RPMI7951 (cell line): ENCODE data around the gene LPGAT1. TPM values are rescaled to one million over a fixed set of nuclear protein-coding genes. Genes with fewer than 3 reads are reported as not detected.
"Not testable (repeated sequence)": the region's sequence is repeated elsewhere in the genome, so short reads cannot be mapped to it uniquely, and the experiment has no call there.

Experiments used
- DNase-seq: peaks from one replicate; pipeline ENCODE4 v3.0.0-alpha.2; 2012; ENCODE audit warnings: low read depth
- total RNA-seq: library from RNA; depleted of rRNA; stranded (reverse); fragments of >200 nt; shearing (Covaris generic); gene quantifications from 2 replicates; pipeline ENCODE4 v1.2.3, GENCODE V29; 2014; rRNA removed

LPGAT1 gene, protein sequence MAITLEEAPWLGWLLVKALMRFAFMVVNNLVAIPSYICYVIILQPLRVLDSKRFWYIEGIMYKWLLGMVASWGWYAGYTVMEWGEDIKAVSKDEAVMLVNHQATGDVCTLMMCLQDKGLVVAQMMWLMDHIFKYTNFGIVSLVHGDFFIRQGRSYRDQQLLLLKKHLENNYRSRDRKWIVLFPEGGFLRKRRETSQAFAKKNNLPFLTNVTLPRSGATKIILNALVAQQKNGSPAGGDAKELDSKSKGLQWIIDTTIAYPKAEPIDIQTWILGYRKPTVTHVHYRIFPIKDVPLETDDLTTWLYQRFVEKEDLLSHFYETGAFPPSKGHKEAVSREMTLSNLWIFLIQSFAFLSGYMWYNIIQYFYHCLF
- 29.0 TPM in 2 replicates for total RNA-seq

DNA sequence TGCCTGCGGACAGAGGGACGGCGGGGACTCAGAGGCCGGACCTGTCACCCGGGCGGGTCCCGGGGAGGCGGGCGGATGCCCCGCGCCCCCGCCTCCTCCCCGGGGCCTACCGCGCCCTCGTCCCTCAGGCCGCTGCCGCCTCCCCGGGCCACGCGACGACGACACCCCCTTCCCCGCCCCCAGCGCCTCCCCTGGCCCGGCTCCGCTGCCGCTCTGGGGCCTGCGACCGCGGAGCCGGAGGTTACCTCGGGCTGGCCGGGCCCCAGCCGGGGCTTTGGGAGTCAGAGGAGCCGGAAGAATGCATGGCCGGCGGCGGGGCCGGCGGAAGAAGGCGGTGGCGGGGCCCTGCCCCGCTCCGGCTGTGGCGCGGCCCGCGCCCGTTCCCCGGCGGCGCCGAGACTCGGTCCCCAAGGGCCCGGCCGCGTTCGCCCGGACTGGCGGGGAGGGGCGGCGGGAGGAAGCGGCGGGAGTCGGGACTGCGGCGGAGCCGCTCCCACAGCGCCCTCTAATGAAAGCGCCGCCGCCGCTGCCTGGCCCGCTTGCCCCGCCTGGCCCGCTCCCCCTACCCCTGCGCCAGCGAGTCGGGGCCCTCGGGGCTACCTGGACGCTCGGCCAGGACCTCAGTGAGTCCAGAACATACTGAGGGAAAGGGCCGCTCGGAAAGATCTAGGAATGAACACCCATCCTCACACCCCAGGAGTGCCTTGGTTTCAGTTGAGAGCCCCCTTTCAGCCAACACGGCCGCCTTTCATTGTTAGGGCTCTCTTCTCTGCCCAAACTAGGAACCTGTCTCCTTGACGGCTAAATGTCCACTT lies at the start of gene LPGAT1:
TSS of gene LPGAT1 (minus strand) at position 436 of the 815 bp plus-strand sequence. CDS start 1,467 bp downstream, outside the sequence.
- DNase-seq, result peak; percentile 62

DNA sequence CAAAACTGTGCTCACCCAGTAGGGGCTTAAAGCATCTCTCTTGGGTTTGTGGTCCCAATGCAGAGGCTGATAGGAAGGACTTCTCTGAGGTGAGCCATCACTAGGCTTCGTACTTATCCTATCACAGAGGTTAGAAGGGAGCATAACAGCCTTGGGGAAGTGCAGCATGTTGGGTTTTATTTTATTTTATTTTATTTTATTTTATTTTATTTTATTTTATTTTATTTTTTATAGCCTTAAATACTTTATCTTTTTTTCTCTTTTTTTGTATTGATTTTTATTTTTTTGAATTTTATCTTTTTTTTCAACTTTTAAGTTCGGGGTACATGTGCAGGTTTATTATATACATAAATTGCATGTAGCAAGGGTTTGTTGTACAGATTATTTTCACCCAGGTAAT lies 48.9 kb upstream of the LPGAT1 start:
- no peak for DNase-seq

DNA sequence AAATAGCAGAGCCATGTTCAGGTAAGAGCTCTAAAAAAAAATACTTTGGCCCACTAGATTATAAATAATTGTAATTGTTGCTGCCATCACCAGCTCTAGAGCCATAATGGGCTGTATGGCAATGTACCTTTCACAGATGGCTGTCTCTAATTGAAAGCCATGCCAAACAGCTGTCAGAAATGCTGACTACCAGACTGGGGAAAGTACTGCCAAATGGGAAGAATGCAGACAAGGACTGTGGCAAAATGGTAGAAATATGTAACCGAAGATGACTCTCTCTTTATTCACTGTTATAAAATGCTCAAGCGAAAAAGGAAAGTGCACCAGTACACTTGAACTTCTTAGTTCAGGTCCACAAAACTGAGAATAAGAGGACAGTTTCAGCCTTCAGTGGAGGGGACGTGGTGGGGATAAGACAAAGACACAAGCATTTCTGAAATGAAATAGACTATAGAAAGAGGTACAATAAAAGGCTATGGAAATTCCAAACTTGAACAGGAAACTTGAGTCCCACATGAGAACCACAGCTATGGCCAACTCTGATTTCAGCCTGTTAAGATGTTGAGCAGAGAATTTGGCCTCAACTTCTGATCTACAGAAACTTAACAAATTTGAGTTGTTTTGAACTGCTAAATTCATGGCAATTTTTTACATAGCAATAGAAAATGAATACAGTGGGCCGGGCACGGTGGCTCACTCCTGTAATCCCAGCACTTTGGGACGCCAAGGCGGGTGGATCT lies 46.5 kb upstream of the LPGAT1 start:
- no peak for DNase-seq

GRCh38 chr1:211875541-211875940 lies 45.0 kb upstream of the LPGAT1 start:
- DNase-seq, result no peak

DNA sequence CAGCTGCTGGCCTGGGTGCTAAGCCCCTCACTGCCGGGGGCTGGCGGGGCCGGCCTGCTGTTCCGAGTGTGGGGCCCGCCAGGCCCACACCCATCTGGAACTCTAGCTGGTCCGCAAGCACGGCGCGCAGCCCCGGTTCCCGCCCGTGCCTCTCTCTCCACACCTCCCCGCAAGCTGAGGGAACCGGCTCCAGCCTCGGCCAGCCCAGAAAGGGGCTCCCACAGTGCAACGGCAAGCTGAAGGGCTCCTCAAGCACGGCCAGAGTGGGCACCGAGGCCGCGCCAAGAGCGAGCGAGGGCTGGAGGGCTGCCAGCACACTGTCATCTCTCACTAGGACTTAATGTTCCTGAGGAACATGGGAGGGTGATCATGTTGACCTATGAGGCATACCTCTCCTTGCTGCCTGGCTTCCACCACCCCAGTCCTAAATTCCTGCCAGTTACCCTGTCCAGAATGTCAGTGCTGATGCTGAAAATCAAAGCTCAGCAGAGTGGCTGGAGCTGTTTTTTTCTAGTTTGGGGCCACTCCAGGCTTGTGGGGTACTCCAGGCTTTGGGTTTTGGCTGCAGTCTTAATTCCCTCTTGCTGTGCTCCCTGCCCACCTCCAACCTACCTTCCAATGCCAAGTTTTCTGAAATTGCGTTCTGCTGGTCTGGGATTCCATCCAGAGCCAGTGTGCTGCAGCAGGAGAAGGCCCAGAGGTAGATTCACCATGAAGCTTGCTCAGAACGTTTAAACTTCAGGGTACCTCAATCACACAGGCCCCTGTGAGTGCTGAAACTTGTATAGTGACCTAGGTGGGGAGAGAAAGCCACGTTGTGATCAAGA lies 44.2 kb upstream of the LPGAT1 start:
- no peak for DNase-seq

GRCh38 chr1:211873731-211874130 lies 43.2 kb upstream of the LPGAT1 start:
- not testable (repeated sequence) for DNase-seq

- no peak for DNase-seq
Observed at GRCh38 chr1:211870156-211870555, 39.6 kb upstream of the LPGAT1 start.

DNA sequence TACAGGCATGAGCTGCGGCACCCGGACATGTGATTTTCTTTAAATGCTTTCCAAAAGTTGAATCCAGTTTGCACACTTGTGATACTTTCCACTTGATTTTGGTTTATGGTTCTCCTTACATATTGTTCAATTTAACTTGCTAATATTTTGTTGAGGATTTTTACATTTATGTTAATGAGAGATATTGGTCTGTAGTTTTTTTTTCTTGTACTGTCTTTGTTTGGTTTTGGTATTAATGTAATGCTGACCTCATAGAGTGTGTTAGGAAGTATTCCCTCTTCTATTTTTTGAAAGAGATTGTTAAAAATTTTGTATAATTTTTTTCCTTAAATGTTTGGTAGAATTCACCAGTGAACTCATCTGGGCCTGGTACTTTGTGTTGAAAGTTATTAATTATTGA lies 34.6 kb upstream of the LPGAT1 start:
- no peak for DNase-seq

DNA sequence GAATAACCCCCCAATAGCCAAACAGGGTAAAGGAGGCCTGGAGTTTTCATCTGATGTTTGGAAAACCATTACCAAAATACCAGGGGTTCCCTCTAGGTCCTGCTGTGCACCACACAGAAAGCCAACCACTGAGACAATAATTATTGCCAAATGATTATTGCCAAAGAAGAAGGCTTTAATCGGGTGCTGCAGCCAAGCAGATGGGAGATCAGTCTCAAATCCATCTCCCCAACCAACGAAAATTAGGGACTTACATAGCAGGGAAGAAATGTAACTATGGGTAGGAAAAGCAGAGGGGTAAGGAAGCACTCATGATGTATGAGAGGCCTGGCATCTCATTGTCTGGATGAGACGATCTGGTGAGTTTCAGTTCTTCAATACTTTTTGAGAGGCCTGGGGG lies 28.8 kb upstream of the LPGAT1 start:
- no peak for DNase-seq

GRCh38 chr1:211851174-211851573 lies 20.6 kb upstream of the LPGAT1 start:
- no peak for DNase-seq

- DNase-seq, result no peak
Observed at GRCh38 chr1:211843507-211844298, 13.1 kb upstream of the LPGAT1 start.

- DNase-seq, result peak; percentile 65
Observed at GRCh38 chr1:211843018-211843417, 12.5 kb upstream of the LPGAT1 start.

DNA sequence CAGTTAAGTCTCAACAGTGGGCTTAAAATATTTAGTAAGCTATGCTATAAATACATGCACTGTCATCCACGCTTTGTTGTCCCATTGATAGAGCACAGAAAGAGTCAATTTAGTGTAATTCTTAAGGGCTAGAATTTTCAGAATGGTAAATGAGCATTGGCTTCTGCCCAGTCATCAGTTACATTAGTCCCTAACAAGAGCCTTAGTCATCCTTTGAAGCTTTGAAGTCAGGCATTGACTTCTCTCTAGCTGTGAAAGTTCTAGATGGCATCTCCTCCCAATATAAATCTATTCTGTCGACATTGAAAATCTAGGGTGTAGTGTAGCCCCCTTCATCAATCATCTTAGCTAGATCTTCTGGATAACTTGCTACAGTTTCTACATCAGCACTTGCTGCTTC lies 12.0 kb upstream of the LPGAT1 start:
- peak; percentile 13 for DNase-seq

DNA sequence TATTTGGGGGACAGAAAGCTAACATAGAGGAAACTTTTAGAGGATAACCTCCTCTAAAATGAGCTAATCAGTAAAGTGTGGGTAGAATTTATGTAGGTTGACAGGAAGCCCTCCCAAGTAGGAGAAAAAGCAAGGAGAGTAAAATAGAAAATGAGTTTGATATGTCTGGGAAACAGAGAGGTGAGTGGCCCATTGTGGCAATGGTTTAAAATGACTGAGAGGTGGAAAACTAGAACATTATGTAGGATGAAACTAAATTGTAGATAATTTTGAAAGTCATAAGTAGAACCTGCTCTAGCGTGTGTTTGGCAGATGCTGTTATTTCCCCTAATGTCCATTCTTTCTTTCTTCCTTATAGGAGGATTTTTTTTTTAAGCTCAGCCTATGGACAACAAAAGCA lies 8.5 kb upstream of the LPGAT1 start:
- DNase-seq, result no peak

- DNase-seq, result no peak
Observed at GRCh38 chr1:211833174-211833820, 2.7 kb upstream of the LPGAT1 start.

DNA sequence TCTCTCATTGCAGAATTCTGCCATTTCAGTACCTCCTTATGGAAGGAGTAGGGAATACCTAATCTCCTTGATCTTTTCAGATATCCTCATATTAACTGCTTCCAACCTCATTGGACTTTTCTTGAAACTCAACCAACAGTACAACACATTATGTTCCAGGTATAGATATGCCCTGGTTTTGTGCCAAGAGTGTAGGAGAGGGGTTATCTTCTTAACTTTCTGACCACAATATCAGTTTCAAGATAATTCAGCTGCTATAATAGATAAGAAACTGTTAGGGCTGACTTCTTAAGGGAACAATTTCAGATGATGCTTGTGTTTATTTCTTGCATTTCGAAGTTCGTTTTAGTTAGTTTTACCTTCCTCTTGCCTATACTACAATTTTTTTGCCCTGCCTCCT lies 2.1 kb upstream of the LPGAT1 start:
- DNase-seq, result no peak

GRCh38 chr1:211831558-211832323 lies 1.2 kb upstream of the LPGAT1 start:
- no peak for DNase-seq

GRCh38 chr1:211830055-211830327 lies 572 bp downstream of the LPGAT1 start:
- DNase-seq, result peak; percentile 17

GRCh38 chr1:211829343-211830054 lies 1.1 kb downstream of the LPGAT1 start:
- peak; percentile 45 for DNase-seq
